PFSK-1 (cell line): Measurements from ENCODE around the gene ZNF618.

Source experiments
- FOXP2 ChIP-seq: optimal IDR thresholded peaks from 2 replicates; pipeline ENCODE3; 2011; ENCODE audit warnings: borderline replicate concordance, control low read depth, inconsistent platforms; ENCODE audit not compliant: insufficient read depth; ENCODE audit errors: extremely low read length, extremely low read depth
- POLR2AphosphoS5 ChIP-seq: IDR thresholded peaks from 2 replicates; pipeline ENCODE4 v1.6.1; 2012; ENCODE audit warnings: low read depth, mild to moderate bottlenecking, control low read depth, low read length, moderate library complexity
- SIN3A ChIP-seq: IDR thresholded peaks from 2 replicates; pipeline ENCODE4 v1.6.1; 2012; ENCODE audit warnings: mild to moderate bottlenecking, low read length, moderate library complexity, borderline replicate concordance; ENCODE audit not compliant: insufficient read depth
- TAF1 ChIP-seq: IDR thresholded peaks from 2 replicates; pipeline ENCODE4 v1.6.1; 2012; ENCODE audit warnings: low read length, control low read depth, borderline replicate concordance; ENCODE audit not compliant: insufficient read depth
- TF ChIP-seq, protein P1 (sequence below), 2 experiments: IDR thresholded peaks; 2 replicates each; pipeline versions ENCODE4 v1.6.1 to v1.8.0; 2011 to 2012; ENCODE audit warnings: low read depth in 2 of 2, low read length in 2 of 2, control low read depth in 1 of 2, inconsistent platforms in 1 of 2, mild to moderate bottlenecking in 1 of 2, moderate library complexity in 1 of 2; ENCODE audit not compliant: insufficient read depth in 1 of 2

The ZNF618 gene

DNA sequence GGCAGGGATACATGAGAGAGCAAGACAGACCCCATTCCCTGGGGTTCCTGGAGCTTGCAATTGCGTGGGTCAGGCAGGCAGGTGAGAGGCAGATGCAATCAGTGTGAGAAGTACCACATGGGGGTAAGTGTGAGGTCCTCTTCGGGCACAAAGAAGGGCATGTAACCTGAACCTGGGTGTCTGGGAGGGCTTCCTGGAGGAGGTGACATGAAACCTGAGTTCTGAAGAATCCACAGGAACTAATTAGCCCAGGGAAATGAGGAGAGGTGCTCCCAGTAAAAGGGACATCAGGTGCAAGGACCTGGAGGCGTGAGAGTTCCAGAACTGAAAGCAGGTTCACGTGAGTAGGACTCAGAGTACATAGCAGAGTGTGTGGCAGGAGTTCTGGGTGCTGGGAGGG, 199.5 kb downstream of the ZNF618 start:
- TF ChIP-seq FOXP2 (no peak), SIN3A (no peak), TAF1 (no peak), POLR2AphosphoS5 (no peak)
- TF ChIP-seq, protein P1, sequence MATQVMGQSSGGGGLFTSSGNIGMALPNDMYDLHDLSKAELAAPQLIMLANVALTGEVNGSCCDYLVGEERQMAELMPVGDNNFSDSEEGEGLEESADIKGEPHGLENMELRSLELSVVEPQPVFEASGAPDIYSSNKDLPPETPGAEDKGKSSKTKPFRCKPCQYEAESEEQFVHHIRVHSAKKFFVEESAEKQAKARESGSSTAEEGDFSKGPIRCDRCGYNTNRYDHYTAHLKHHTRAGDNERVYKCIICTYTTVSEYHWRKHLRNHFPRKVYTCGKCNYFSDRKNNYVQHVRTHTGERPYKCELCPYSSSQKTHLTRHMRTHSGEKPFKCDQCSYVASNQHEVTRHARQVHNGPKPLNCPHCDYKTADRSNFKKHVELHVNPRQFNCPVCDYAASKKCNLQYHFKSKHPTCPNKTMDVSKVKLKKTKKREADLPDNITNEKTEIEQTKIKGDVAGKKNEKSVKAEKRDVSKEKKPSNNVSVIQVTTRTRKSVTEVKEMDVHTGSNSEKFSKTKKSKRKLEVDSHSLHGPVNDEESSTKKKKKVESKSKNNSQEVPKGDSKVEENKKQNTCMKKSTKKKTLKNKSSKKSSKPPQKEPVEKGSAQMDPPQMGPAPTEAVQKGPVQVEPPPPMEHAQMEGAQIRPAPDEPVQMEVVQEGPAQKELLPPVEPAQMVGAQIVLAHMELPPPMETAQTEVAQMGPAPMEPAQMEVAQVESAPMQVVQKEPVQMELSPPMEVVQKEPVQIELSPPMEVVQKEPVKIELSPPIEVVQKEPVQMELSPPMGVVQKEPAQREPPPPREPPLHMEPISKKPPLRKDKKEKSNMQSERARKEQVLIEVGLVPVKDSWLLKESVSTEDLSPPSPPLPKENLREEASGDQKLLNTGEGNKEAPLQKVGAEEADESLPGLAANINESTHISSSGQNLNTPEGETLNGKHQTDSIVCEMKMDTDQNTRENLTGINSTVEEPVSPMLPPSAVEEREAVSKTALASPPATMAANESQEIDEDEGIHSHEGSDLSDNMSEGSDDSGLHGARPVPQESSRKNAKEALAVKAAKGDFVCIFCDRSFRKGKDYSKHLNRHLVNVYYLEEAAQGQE (IDR thresholded peaks at IDR 0.05; ENCODE audit: insufficient read depth in 1 of 2, low read depth in 2 of 2, low read length in 2 of 2), result no peak

DNA sequence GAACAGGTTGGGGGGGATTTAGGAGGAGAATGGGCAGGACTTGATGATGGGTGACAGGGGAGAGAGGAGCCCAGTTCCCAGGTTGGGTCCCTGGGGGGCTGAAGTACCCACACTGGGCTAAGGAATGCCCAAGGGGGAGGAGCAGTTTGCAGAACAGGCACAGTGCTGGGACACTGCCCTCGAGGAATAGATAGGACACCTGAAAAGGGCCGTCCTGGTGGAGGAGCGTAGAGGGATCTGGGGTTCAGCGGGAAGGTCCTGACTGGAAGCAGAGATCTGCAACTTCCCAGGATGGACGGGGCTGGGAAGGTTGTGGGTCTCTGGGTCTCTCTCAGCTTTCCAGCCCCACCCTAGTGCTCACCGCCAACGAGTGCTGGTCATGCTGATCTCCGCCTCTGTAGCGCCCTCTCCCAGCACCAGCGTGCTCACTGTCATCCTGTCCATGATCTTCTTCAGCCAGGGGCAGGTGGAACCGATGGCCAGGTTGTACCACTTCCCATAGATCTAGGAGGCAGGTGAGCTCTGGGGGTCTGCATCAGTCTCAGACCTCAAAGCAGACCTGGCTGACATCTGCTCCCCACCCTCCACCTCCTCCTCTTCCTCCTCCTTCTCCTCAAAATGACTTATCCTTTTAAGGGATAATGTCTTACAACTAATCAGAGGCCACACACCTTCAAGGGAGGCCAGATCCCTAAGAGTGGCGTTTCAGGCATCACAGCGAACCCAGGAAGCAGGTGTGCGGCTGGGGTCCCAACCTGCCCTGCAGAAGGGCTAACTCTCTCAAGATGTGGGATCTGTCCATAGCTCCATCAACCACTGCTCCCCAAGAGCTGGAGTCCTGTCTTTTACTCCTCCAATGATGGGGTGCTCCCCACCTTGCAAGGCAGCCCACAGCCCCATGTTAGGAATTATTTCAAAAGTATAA, 200.4 kb downstream of the ZNF618 start:
- no peak for TF ChIP-seq SIN3A
- TF ChIP-seq, protein P1 (IDR thresholded peaks at IDR 0.05; ENCODE audit: insufficient read depth in 1 of 2, low read depth in 2 of 2, low read length in 2 of 2), result no peak
- no peak for TF ChIP-seq FOXP2
- no peak for TF ChIP-seq POLR2AphosphoS5
- no peak for TF ChIP-seq TAF1

DNA sequence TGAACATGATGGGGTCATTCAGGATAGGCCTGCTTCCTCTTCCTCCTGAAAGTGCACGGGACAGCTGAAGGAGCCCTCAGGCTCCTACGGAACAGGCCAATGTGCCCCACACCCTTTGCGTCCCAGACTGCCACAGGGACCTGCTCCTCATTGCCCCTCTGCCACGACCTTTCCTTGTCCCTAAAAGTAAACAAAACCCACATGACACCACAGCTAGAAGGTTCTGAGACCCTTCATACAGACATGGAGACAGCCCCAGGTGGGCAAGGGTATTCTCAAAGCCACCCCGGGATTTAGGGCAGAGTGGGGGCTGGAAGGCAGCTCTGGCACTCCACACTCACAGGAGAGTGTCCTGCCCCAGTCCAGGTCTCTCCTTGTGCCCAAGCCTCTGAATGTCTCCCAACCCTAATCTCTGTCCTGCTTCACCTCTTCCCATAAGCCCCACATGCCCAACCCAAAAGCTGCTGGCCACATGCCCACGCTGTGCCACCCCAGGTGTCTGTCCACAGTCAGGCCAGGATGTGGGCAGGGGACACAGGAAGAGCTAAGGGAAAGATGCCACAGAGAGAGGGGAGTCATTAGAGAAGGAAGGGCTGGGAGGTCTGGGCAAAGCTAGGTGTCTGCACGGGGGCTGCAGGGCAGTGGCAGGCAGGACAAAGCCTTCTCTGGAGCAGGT, 201.2 kb downstream of the ZNF618 start:
- TF ChIP-seq, protein P1 (IDR thresholded peaks at IDR 0.05; ENCODE audit: insufficient read depth in 1 of 2, low read depth in 2 of 2, low read length in 2 of 2), result no peak
- TF ChIP-seq TAF1 (no peak), SIN3A (no peak), POLR2AphosphoS5 (no peak), FOXP2 (no peak)

DNA sequence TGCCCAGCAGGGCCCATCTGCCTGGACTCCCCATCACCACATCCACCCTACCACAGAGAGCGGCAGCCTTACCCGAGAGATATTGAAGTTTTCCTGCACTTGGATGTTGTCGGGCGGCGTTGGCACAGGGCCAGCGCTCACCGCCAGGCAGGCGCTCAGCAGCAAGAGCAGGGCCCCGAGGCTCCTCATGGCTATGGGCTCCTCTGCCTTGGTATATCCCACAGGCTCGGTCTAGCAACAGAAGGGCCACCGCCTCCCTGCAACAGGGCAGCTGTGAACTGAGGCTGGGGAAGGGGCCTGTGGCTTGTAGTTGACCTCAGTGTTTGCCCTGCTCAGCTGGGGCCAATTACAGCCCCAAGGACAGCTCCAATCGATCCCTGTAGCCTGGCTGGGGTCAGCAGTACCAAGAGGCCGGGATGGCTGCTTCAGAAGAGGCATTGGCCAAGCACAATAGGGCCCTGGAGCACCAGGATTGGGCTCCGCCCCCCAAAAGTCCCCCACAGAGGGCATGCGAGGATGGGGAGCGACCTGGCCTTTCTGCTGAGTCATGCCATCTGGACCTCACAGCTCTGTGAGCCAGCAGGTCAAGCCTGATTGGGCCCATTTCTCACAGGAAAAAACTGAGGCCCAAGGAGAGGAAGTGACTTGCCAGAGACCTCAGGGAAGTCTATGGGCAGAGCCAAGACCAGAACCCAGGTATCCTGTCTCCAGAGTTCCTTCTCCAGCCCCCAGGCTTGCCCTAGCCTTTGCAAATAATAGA, 202.1 kb downstream of the ZNF618 start, which contains the start of gene AMBP:
TSS of gene AMBP (minus strand) at position 280 of the 760 bp plus-strand sequence. CDS start at position 189, 91 bp downstream.
- TF ChIP-seq POLR2AphosphoS5, result no peak
- no peak for TF ChIP-seq FOXP2
- TF ChIP-seq TAF1, result no peak

DNA sequence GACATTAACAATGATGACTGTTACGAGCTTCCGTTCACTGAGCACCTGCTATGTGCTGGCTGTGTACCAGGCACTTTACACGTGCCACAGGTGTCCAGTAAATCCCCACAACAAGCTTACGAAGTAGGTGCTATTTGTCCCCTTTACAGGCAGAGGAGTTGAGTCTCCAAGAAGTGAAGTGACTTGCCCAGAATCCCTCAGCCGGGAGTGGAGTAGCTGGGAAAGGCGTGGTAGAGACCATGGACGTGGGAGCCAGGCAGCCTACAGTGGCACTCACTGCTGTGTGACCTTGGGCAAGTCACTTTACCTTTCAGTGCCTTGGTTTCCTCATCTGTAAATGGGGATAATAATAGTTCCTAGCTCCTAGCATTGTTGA, 202.7 kb downstream of the ZNF618 start:
- TF ChIP-seq POLR2AphosphoS5, result no peak
- TF ChIP-seq SIN3A, result no peak
- TF ChIP-seq, protein P1 (IDR thresholded peaks at IDR 0.05; ENCODE audit: insufficient read depth in 1 of 2, low read depth in 2 of 2, low read length in 2 of 2), result no peak
- TF ChIP-seq FOXP2, result no peak
- no peak for TF ChIP-seq TAF1
